GM23248 (cell line): ENCODE measurements around the gene HTR2C.

Experiments used
- EZH2 ChIP-seq: fragments of 200-600 bp; sonication (generic); IDR thresholded peaks from 2 replicates; pipeline ENCODE4 v1.6.1; 2018; ENCODE audit warnings: antibody characterized with exemption, mild to moderate bottlenecking; ENCODE audit not compliant: insufficient read depth, poor library complexity, severe bottlenecking
- EZH2phosphoT487 ChIP-seq: fragments of 200-600 bp; sonication (generic); IDR thresholded peaks from 2 replicates; pipeline ENCODE4 v1.6.1; 2018; ENCODE audit warnings: antibody characterized with exemption, moderate library complexity, mild to moderate bottlenecking, low read depth; ENCODE audit not compliant: insufficient read depth

DNA sequence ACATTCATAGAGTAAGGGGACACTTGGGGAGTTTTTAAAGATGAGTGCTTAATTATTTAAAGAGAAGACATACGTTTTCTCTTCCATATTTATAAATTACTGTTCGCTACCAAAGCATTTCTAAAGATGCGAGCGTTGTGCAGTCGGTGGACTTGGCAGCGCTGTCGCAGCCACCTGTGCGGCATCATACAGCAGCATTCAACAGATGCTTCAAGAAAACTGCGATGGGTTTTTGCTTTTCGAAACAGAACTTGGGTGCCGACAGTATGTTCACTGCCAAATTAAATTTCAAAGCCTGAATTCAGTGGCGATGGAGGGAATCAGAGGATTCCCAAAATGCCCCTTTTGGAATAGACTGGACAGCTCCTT is 1.6 kb upstream of the HTR2C start:
- peak; percentile 79 for TF ChIP-seq EZH2
- no peak for TF ChIP-seq EZH2phosphoT487
